Activated CD8-positive, alpha-beta memory T cell treated with anti-CD3 and anti-CD28 coated beads, Interleukin-2, amount 50 U/mL, for 24 hours (primary cell): ENCODE data around the gene TIMM8A.

Experiments
- DNase-seq: peaks from one replicate; pipeline ENCODE4 v3.0.0-alpha.2; 2020; ENCODE audit errors: extremely low read depth

The TIMM8A gene, protein sequence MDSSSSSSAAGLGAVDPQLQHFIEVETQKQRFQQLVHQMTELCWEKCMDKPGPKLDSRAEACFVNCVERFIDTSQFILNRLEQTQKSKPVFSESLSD

DNA sequence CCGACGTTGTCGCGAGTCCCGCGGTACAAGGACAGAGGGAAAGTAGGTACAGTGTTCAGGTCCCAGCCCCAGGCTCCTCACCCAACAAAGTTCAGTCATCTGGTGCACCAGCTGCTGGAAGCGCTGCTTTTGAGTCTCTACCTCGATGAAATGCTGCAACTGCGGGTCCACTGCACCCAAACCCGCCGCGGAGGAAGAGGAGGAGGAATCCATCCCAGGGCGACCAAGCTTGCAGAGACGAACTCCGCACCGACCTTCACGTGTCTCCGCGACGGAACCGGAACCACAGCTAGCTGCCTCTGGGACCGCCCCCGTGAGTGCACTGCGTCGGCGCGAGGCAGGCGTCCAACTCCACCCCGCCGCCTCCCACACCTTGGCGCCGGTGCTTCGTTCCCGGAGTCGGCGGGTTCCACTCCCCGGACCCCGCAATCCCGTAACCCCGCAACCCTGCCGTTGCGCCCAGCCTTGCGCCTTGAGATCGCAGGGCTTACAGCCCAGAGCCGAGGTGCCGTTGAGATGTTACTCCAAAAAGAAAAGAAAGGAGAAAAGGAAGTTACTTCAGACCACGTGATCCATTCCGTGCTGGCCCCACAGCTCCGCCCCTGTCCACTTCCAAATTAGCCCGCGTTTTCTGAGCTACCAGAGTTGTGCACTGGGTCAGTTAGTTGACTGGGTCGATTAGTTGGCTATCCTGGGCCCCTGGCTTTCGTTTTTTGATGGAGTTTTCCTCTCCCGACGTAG is at the start of gene TIMM8A:
Gene TIMM8A, minus strand, starts transcription at position 291 of the 741 bp plus-strand sequence. Its CDS starts 78 bp downstream, at position 213.
- DNase-seq, result peak; percentile 30

DNA sequence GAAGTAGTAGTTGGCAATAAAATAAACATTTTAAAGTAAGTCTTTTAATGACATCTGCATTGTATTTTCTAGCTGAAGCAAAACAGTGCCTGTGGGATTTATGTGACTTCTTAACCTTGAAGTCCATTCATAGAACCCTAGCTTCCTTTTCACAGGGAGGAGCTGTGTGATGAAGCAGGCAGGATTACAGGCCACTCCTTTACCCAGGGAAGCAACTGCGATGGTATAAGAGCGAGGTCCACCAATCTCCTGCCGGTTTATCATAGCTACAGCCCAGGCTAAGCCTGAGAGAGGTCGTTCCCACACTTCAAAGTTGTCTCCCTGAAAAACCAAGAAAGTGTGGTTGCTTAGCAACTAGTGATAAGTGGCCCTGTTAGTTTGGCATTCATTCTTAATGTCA is 49.2 kb upstream of the TIMM8A start:
- DNase-seq, result no peak

- no peak for DNase-seq
Observed at GRCh38 chrX:101395789-101396188, 47.2 kb upstream of the TIMM8A start.

GRCh38 chrX:101394372-101394771 is 45.8 kb upstream of the TIMM8A start:
- DNase-seq, result no peak

DNA sequence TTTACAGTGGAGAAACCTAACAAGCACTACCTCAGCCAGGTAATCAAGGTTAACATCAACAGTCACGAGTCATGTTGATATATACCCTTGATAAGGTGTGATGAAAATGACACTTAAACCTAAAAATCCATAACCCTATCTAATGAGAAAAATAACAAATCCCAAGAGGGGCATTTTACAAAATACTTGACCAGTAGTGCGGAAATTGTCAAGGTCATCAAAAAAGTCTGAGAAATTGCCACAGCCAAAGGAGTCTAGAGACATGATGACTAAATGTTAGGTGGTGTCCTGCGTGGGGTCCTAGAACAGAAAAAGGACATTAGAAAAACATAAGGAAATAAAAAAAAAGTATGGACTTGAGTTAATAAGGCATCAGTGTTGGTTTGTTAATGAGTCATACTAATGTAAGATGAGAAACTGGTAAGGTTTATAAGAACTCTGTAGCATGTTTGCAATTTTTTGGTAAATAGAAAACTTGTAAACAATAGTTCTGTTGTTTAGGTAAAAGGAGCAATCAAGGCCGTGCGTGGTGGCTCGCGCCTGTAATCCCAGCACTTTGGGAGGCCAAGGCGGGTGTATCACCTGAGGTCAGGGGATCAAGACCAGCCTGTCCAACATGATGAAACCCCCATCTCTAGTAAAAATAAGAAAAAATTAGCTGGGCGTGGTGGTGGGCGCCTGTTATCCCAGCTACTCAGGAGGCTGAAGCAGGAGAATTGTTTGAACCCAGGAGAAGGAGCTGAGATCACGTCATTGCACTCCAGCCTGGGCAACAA is 45.2 kb upstream of the TIMM8A start:
- no peak for DNase-seq

- DNase-seq, result no peak
Observed at GRCh38 chrX:101391831-101392230, 43.3 kb upstream of the TIMM8A start.

DNA sequence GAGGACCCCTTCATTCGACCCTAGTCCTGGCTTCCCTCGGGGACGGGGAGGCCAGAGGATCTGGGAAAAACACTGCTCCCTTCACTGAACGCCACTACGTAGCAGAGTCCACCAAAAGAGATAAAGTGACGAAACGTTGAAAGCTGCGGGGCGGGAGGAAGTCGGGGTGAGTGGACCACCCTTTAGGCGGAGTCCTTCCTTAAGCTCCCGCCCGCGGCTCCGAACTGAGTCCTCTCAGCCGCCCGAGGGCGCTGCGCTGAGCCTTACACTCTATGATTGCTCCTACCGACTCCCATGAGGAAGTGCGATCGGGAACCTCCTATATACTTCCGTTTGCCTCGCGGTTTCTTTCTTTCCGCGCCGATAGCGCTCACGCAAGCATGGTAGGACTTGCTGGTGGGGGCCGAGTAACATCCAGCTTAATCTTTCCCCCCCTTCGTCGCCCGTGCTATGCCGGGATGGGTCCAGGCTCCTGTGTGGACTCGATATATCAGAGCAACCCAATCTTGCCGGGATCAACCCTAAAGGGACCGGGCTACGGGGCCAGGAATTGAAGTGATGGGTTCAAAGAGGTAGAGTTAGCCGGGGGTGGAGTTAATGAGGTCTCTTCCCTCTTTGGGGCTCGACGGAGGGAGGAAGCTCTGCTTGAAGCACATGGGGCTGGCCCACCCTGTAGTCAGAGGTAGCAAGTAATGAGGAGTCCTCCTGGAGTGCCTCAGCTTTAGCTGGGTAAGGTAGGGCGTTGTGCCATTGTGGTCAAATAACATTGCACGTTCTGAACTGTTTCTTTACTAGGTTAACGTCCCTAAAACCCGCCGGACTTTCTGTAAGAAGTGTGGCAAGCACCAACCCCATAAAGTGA is 42.4 kb upstream of the TIMM8A start, which contains the start of gene RPL36A:
Gene RPL36A, plus strand, starts transcription at position 348 of the 862 bp plus-strand sequence. Its CDS starts 33 bp downstream, at position 381.
- peak; percentile 57 for DNase-seq

- no peak for DNase-seq
Observed at GRCh38 chrX:101388604-101389003, 40.1 kb upstream of the TIMM8A start.

- DNase-seq, result no peak
Observed at GRCh38 chrX:101386542-101386885, 38.0 kb upstream of the TIMM8A start.

DNA sequence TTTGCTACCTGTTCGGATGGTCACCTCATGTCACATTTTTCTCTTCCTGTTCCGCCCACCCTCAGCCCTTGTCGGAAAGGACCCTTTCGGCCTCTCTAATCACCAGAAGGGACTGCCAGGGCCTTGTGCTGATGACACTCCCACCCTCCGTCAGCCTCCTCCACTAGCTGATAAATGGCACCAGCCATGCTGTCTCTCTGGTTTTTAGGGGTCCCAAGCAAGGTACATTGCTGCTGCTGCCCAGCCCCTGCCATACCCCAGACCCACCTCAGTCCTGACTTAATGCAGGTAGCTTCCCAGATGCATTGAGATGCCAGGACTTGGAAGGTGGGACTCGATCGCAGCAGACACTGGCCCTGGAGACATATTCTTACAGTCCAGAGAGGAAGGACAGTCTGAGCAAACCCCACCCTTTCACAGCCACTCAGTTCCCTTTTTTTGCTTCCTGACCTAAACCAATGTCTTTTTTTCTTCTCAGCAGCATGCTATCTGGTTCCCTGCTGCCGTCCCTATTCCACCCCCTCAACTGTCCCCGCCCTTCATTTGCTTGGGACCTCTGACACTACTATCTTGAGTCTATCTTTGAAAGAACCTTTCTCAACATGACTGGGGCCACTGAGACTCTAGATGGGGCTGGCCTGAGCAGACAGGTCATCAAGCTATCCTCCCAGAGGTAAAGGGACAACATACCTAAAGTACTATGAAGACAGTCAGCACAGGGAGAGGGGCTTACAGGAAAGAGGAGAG is 37.4 kb upstream of the TIMM8A start, which contains the start of gene BTK:
Gene BTK, minus strand, starts transcription at position 397 of the 747 bp plus-strand sequence. CDS start 10,907 bp downstream, outside the sequence.
- DNase-seq, result no peak

DNA sequence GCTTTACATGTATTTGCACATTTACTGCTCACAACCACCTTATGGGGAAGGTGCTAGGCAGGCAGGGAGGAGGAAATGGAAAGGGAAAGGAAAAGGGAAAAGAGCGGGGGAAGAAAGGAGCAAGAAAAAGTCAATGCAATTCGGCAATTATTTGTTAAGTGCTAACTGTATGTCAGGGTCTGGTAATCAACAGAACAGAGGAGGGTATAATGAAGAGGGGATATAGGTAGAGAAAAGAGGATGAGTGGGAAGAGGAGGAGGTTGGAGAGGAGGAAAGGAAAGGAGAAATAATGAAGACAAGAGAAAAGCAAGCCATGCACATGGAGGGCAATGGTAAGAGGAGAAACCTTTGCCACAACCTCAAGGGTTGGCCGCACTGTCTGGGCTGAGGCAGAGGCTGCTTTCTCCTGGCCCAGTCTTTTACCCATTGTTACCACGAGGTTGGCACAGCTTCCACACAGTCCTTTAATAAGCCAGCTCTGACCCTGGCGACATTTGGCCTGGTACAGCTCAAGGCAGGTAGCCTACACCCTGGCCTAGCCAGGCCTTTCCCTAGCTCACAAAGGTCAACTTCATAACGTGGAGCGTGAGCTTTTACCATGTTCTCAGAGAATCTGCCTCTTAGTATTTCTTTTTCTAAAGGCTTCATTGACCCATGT is 36.6 kb upstream of the TIMM8A start:
- DNase-seq, result no peak

GRCh38 chrX:101383679-101384205 is 35.2 kb upstream of the TIMM8A start:
- no peak for DNase-seq

DNA sequence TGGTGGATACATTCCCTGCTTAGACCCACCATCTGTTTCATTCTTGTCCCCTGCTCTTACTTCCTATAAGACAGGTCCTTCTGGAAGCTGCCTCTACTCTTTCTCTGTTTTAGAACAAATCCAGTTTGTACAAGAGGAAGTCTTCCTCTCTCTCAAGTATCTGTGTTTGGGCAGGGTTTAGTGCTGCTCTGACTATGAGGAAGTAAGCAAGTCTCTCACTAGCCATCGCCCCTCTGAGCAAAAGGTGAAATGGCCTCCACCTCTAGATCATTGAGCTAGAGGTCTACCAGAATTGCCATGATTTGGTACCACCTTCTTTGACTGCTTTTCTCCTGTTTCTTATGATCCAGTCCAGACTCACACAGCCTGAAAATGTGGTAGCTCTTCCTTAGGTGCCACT is 29.0 kb upstream of the TIMM8A start:
- no peak for DNase-seq

DNA sequence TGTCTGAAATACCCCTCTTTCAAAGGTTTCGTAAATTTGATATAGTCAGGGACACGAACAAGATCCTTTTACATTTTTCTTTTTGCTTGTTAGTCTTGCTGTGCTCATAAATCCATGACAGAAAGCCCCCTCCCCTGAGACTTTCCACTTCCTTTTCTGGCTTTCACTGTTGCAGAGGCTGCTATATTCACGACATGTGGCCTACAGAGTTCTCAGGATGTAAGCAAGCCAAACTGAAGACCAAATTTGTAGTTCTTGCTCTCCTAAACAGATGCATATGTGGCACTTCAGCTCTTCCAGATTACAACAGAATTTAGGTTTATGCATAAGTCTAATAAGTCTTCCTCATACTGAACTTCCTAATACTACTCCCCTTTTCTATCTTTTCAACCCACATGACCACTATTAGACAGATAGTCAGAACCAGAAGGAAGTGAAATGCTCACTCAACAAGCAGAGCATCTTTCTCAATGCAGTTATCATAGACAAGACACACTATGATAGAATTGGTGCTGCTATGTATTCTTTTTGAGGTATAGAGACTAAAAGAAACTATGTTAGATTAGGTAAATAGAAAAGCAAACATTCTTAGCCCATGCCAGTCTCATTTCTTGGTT is 22.5 kb upstream of the TIMM8A start:
- no peak for DNase-seq

DNA sequence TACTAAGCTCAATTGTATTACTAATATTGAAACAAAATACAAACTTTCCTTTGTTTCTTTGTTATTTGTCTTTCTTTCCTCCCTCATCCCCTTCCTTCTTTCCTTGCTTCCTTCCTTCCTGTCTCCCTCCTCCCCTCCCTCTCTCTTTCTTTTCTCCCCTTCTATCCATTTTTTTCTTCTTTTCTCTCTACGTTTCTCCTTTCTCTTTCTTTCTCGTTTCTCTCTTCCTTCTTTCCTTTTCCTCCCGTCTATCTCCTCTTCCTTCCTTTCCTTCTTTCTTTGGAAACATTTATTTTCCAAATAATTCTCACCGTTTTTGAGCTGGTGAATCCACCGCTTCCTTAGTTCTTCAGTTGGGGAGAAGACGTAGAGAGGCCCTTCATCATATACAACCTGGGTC is 21.1 kb upstream of the TIMM8A start:
- no peak for DNase-seq

- no peak for DNase-seq
Observed at GRCh38 chrX:101368800-101369199, 20.3 kb upstream of the TIMM8A start.

DNA sequence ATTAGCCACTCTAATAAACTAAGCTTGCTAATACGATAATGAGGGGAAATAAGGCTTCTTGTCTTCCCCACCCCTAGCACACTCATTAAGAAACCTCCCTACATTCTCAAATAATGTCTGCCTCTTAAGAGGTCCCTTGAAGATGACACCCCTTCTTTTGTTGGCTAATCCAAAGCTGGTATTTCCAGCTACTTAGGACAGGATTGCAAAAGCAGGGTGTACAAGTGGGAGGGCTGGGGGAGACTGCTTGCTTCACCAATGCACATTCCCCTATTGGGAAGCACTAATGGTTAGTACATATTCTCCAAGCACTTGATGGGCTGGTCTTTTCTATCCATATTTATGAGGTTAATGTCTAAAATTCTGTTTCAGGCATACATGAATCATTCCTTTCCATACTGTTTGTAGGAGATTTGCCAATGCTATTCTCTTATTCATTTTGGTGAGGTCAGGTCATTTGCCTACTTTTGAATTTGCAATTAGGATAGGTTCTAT is 16.8 kb upstream of the TIMM8A start:
- DNase-seq, result no peak

GRCh38 chrX:101362757-101363156 is 14.2 kb upstream of the TIMM8A start:
- no peak for DNase-seq

GRCh38 chrX:101362116-101362515 is 13.6 kb upstream of the TIMM8A start:
- no peak for DNase-seq

DNA sequence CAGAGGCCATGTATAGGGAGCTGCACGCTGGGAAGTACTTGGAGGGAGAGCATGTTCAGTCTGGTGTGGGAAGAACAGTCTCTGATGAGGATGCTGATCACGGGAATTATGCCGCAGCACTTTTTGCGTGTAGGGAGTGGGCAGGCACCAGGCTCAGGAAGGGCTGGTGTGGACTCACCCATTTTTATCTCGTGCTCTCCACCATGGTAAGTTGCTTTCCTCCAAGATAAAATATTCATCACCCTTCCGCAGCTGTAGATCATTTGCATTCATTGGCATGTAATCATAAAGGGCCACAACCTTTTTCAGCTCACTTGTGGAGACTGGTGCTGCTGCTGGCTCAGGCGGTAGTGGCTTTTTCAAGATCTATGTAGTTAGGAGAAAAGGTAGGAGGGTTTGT is 11.8 kb upstream of the TIMM8A start:
- no peak for DNase-seq
